ENCODE measurements around the gene HSF2. TPM values are rescaled to one million over a fixed set of nuclear protein-coding genes. Genes with fewer than 3 reads are reported as not detected.

Gene HSF2
- total and polyA plus RNA-seq, 3 experiments from 2014 or later = 15.5 to 17.6 (median 16.9) TPM

DNA sequence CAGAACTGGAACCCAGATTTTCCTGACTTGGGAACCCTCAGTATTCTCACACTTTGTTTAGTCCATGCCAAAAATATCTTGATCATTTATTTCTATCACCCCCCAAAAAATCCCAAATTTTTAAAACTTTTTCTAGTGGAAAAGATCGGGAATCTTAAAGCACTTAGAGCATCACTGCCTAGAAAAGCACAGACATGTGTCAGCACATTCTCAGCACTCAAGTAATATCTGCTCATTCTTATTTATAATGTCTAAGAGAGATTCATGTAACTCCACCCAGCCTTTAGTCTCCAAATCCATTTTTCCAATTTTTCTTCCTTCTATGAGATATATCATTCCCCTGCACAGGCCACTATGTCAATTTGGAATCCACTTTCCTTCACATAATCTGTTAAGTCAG is 29.9 kb upstream of the HSF2 start:
- Histone ChIP-seq H3K36me3 (ENCODE audit: insufficient read depth, low read length) (no peaks in the 10 kb centered on the region), H3K9me3 (ENCODE audit: low read length) (no peaks in the 10 kb centered on the region), H3K4me1 (ENCODE audit: insufficient read depth, low read length) (no peaks in the 10 kb centered on the region), H3K27me3 (ENCODE audit: insufficient read depth, low read length, poor library complexity, severe bottlenecking) (no peaks in the 10 kb centered on the region), H3K27ac (ENCODE audit: low read depth, low read length) (no peak overlapping the region), H3K4me3 (ENCODE audit: low read length) (no peak overlapping the region)
- Mint-ChIP-seq H3K27ac (no peak overlapping the region), H3K4me1 (no peaks in the 10 kb centered on the region), H3K36me3 (no peaks in the 10 kb centered on the region), H3K27me3 (peaks cover 3 to 23% of the 10 kb centered on the region in 2 donors), H3K4me3 (no peak overlapping the region), H3K9me3 (no peaks in the 10 kb centered on the region)
- ChIA-PET CTCF (no interaction called here), POLR2A (no interaction called here)
- no peak for DNase-seq

GRCh38 chr6:122372647-122373046 is 26.8 kb upstream of the HSF2 start:
- POLR2A ChIA-PET = no interaction called here
- CTCF ChIA-PET = interaction anchor here (1.2 kb wide), 1 partner anchor 9 kb away, joined by 3 read pairs; no protein-coding TSS in a partner anchor

GRCh38 chr6:122374307-122374706 is 25.1 kb upstream of the HSF2 start:
- no peak overlapping the region for H3K4me3 Mint-ChIP-seq
- Histone ChIP-seq H3K27ac (ENCODE audit: low read depth, low read length) (no peak overlapping the region), H3K27me3 (ENCODE audit: insufficient read depth, low read length, poor library complexity, severe bottlenecking) (no peaks in the 10 kb centered on the region), H3K9me3 (ENCODE audit: low read length) (no peaks in the 10 kb centered on the region), H3K36me3 (ENCODE audit: insufficient read depth, low read length) (no peaks in the 10 kb centered on the region), H3K4me3 (ENCODE audit: low read length) (no peak overlapping the region), H3K4me1 (ENCODE audit: insufficient read depth, low read length) (no peaks in the 10 kb centered on the region)
- no peak for DNase-seq
- H3K27ac Mint-ChIP-seq = no peak overlapping the region
- CTCF ChIA-PET = no interaction called here
- peaks cover 7 to 24% of the 10 kb centered on the region in 2 donors for H3K27me3 Mint-ChIP-seq
- H3K4me1 Mint-ChIP-seq = peaks cover 9 to 10% (median 9%) of the 10 kb centered on the region in 3 donors
- POLR2A ChIA-PET = no interaction called here
- no peaks in the 10 kb centered on the region for H3K36me3 Mint-ChIP-seq
- no peaks in the 10 kb centered on the region for H3K9me3 Mint-ChIP-seq

More at GRCh38 chr6:122372647-122373046, 26.8 kb upstream of the HSF2 start:
- Histone ChIP-seq H3K27me3 (ENCODE audit: insufficient read depth, low read length, poor library complexity, severe bottlenecking) (no peaks in the 10 kb centered on the region), H3K27ac (ENCODE audit: low read depth, low read length) (no peak overlapping the region), H3K4me1 (ENCODE audit: insufficient read depth, low read length) (no peaks in the 10 kb centered on the region), H3K4me3 (ENCODE audit: low read length) (no peak overlapping the region), H3K36me3 (ENCODE audit: insufficient read depth, low read length) (no peaks in the 10 kb centered on the region), H3K9me3 (ENCODE audit: low read length) (no peaks in the 10 kb centered on the region)
- Mint-ChIP-seq H3K4me1 (peaks cover 9 to 10% (median 9%) of the 10 kb centered on the region in 3 donors), H3K27ac (no peak overlapping the region), H3K4me3 (no peak overlapping the region), H3K9me3 (no peaks in the 10 kb centered on the region), H3K36me3 (no peaks in the 10 kb centered on the region), H3K27me3 (peaks cover 5 to 28% of the 10 kb centered on the region in 2 donors)
- no peak for DNase-seq

DNA sequence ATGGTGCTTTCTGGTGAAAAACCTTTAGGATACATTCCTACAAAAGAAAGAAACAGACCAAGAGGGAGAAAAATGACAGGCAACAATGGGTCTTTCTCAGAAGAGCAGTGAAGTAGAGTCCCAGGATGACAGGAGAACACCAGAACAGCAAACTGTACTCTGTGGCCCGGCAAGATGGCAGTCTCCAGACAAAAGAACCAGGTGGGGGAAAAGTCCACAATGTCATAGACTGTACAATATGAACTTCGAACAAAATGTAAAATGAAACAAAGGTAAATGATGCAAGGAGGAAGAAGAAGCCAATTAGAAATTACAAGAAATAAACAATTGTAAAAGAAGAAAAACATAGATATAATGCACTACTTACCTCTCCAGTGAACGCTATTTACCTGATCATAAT is 23.2 kb upstream of the HSF2 start:
- ChIA-PET POLR2A (no interaction called here), CTCF (no interaction called here)
- Histone ChIP-seq H3K9me3 (ENCODE audit: low read length) (no peaks in the 10 kb centered on the region), H3K36me3 (ENCODE audit: insufficient read depth, low read length) (no peaks in the 10 kb centered on the region), H3K27ac (ENCODE audit: low read depth, low read length) (no peak overlapping the region), H3K4me3 (ENCODE audit: low read length) (no peak overlapping the region), H3K4me1 (ENCODE audit: insufficient read depth, low read length) (no peaks in the 10 kb centered on the region), H3K27me3 (ENCODE audit: insufficient read depth, low read length, poor library complexity, severe bottlenecking) (no peaks in the 10 kb centered on the region)
- Mint-ChIP-seq H3K27me3 (peaks cover 7 to 21% of the 10 kb centered on the region in 2 donors), H3K4me1 (peaks cover 9 to 10% (median 9%) of the 10 kb centered on the region in 3 donors), H3K27ac (no peak overlapping the region), H3K36me3 (no peaks in the 10 kb centered on the region), H3K4me3 (peak overlapping the region in 6 of 7 donors; percentile 53 to 71 (median 64)), H3K9me3 (no peaks in the 10 kb centered on the region)
- DNase-seq = no peak

DNA sequence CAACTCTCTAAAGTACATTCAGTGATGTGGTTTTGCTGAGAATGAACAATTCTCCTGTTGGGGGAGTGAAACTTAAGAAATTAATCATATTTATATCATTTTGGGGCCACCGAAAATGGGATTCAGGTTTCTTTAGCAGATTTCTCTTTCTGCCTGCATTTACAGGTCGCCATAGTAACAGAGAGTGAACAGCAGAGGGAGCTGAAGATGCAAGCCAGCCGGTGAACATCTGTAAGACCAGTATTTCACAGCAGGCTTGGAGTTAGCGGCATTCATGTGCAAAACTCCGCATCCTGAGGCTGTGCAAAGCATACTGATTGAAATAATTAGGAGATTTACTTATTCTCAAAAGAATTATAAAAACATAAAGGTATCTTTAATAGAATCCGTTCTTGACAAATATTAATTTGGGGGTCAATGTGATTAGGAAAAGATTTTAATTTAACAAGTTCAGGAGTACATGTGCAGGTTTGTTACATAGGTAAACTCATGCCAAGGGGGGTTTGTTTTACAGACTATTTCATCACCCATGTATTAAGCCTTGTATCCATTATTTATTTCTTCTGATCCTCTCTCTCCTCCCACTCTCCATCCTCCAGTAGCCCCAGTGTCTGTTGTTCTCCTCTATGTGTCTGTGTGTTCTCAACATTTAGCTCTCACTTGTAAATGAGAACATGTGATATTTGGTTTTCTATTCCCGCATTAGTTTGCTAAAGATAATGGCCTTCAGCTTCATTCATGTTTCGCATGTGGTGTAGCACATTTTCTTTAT is 17.8 kb upstream of the HSF2 start:
- Histone ChIP-seq H3K27ac (ENCODE audit: low read depth, low read length) (no peak overlapping the region), H3K9me3 (ENCODE audit: low read length) (no peaks in the 10 kb centered on the region), H3K27me3 (ENCODE audit: insufficient read depth, low read length, poor library complexity, severe bottlenecking) (no peaks in the 10 kb centered on the region), H3K36me3 (ENCODE audit: insufficient read depth, low read length) (no peaks in the 10 kb centered on the region), H3K4me1 (ENCODE audit: insufficient read depth, low read length) (no peaks in the 10 kb centered on the region), H3K4me3 (ENCODE audit: low read length) (no peak overlapping the region)
- peak; percentile 17 to 71 (median 57) for DNase-seq
- Mint-ChIP-seq H3K4me1 (peaks cover 6 to 8% (median 7%) of the 10 kb centered on the region in 3 donors), H3K9me3 (no peaks in the 10 kb centered on the region), H3K4me3 (no peak overlapping the region), H3K27me3 (peaks cover 4 to 16% of the 10 kb centered on the region in 2 donors), H3K27ac (no peak overlapping the region), H3K36me3 (no peaks in the 10 kb centered on the region)
- ChIA-PET CTCF (interaction anchor here (1.0 to 3.7 kb wide), 10 partner anchors 10 to 149 kb away, joined by 3 to 17 read pairs (median 4); partner anchors contain the start of genes HSF2 and SERINC1), POLR2A (no interaction called here)

GRCh38 chr6:122385857-122386612 is 13.4 kb upstream of the HSF2 start:
- H3K27me3 Mint-ChIP-seq = peaks cover 4 to 21% of the 10 kb centered on the region in 2 donors
- Histone ChIP-seq H3K36me3 (ENCODE audit: insufficient read depth, low read length) (no peaks in the 10 kb centered on the region), H3K4me1 (ENCODE audit: insufficient read depth, low read length) (no peaks in the 10 kb centered on the region), H3K27me3 (ENCODE audit: insufficient read depth, low read length, poor library complexity, severe bottlenecking) (no peaks in the 10 kb centered on the region), H3K9me3 (ENCODE audit: low read length) (no peaks in the 10 kb centered on the region), H3K4me3 (ENCODE audit: low read length) (no peak overlapping the region), H3K27ac (ENCODE audit: low read depth, low read length) (no peak overlapping the region)
- H3K36me3 Mint-ChIP-seq = no peaks in the 10 kb centered on the region
- peaks cover 4 to 7% (median 5%) of the 10 kb centered on the region in 3 donors for H3K4me1 Mint-ChIP-seq
- ChIA-PET POLR2A (no interaction called here), CTCF (interaction anchor here (4.4 kb wide), 1 partner anchor 144 kb away, joined by 31 read pairs; no protein-coding TSS in a partner anchor)
- no peak for DNase-seq
- no peaks in the 10 kb centered on the region for H3K9me3 Mint-ChIP-seq
- no peak overlapping the region for H3K27ac Mint-ChIP-seq
- no peak overlapping the region for H3K4me3 Mint-ChIP-seq

GRCh38 chr6:122388945-122389344 is 10.5 kb upstream of the HSF2 start:
- H3K4me1 Mint-ChIP-seq = no peaks in the 10 kb centered on the region
- CTCF ChIA-PET = no interaction called here

DNA sequence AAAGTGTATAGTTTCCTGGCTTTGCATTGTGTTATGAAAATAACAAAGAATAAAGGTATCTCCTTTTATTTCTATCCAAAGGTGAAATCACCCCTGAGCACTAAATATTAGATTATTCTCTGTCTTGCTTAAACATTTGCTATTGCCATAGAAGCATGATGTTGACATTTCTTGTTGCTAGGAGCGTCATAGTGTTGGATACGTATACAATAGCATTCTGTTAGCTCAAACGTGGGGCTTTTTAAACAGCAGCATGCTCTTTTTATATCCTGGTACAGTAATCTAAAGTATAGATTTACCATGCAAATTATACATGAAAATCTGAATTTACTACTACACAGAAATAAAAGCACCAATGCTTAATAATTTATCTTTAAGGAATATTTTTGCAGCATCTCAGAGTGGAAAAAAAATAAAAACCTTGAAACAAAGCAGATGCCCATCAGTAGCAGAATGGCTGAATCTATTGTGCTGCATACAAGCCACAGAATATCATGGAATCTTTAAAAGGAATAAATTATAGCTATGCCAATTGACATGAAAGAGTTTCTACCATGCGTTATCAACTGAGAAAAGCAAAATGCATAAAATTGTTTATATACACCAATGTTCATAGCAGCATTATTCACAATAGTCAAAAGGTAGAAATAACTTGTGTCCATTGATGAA is 9.6 kb upstream of the HSF2 start:
- Mint-ChIP-seq H3K36me3 (no peaks in the 10 kb centered on the region), H3K4me3 (no peak overlapping the region), H3K9me3 (no peaks in the 10 kb centered on the region), H3K27me3 (peaks cover 4 to 18% of the 10 kb centered on the region in 2 donors), H3K27ac (no peak overlapping the region), H3K4me1 (no peaks in the 10 kb centered on the region)
- no peak for DNase-seq
- no peak overlapping the region for H3K27ac ChIP-seq (ENCODE audit: low read depth, low read length)
- ChIA-PET CTCF (no interaction called here), POLR2A (no interaction called here)
- H3K36me3 ChIP-seq (ENCODE audit: insufficient read depth, low read length) = no peaks in the 10 kb centered on the region
- H3K9me3 ChIP-seq (ENCODE audit: low read length) = no peaks in the 10 kb centered on the region
- no peaks in the 10 kb centered on the region for H3K4me1 ChIP-seq (ENCODE audit: insufficient read depth, low read length)
- no peaks in the 10 kb centered on the region for H3K27me3 ChIP-seq (ENCODE audit: insufficient read depth, low read length, poor library complexity, severe bottlenecking)
- no peak overlapping the region for H3K4me3 ChIP-seq (ENCODE audit: low read length)

More at GRCh38 chr6:122388945-122389344, 10.5 kb upstream of the HSF2 start:
- DNase-seq = no peak
- Histone ChIP-seq H3K9me3 (ENCODE audit: low read length) (no peaks in the 10 kb centered on the region), H3K4me3 (ENCODE audit: low read length) (no peak overlapping the region), H3K36me3 (ENCODE audit: insufficient read depth, low read length) (no peaks in the 10 kb centered on the region), H3K4me1 (ENCODE audit: insufficient read depth, low read length) (no peaks in the 10 kb centered on the region), H3K27me3 (ENCODE audit: insufficient read depth, low read length, poor library complexity, severe bottlenecking) (no peaks in the 10 kb centered on the region), H3K27ac (ENCODE audit: low read depth, low read length) (no peak overlapping the region)
- peaks cover 4 to 18% of the 10 kb centered on the region in 2 donors for H3K27me3 Mint-ChIP-seq
- no peaks in the 10 kb centered on the region for H3K36me3 Mint-ChIP-seq
- H3K4me3 Mint-ChIP-seq = peak overlapping the region in 1 of 7 donors; percentile 25
- POLR2A ChIA-PET = no interaction called here
- H3K9me3 Mint-ChIP-seq = no peaks in the 10 kb centered on the region
- H3K27ac Mint-ChIP-seq = no peak overlapping the region

Measured in CD8-positive, alpha-beta memory T cell (primary cell).